Measurements from ENCODE around the gene TSPAN9. TPM values are rescaled to one million over a fixed set of nuclear protein-coding genes. Genes with fewer than 3 reads are reported as not detected.

Gene TSPAN9
- polyA plus RNA-seq, 1 donor (not counting 4 experiments of a cell fraction or from before 2014, with no cell fraction given), result 27.5 TPM

- no peak for DNase-seq (ENCODE audit: low read depth, low spot score)
- H4K20me1 ChIP-seq (ENCODE audit: control insufficient read depth, extremely low read depth, insufficient read depth, low read length), result no peaks in the 10 kb centered on the region
- peaks cover 0 to 3% of the 10 kb centered on the region in 2 experiments for H3K36me3 ChIP-seq (ENCODE audit: control insufficient read depth in 2 of 2, extremely low read depth in 1 of 2, insufficient read depth in 2 of 2, low read length in 2 of 2)
- no peak overlapping the region for H3K4me2 ChIP-seq (ENCODE audit: control insufficient read depth, extremely low read depth, insufficient read depth, low read depth, low read length)
- FAIRE-seq, result no peak
- no peak overlapping the region for H2AFZ ChIP-seq (ENCODE audit: control insufficient read depth, low read length)
- no peaks in the 10 kb centered on the region for H3K79me2 ChIP-seq (ENCODE audit: control insufficient read depth, insufficient read depth, low read length)
- no peak overlapping the region for H3K9ac ChIP-seq (ENCODE audit: control insufficient read depth, extremely low read depth, insufficient read depth, low read length)
- no peaks in the 10 kb centered on the region for H3K9me1 ChIP-seq (ENCODE audit: control insufficient read depth, extremely low read depth, insufficient read depth, low read length)
- no peak overlapping the region for H3K27ac ChIP-seq (ENCODE audit: control insufficient read depth, insufficient read depth, low read length)
- TF ChIP-seq EZH2 (IDR thresholded peaks at IDR 0.05; ENCODE audit: low read length), result no peak
- no peak for TF ChIP-seq CTCF (optimal IDR thresholded peaks at IDR 0.05 in 1 of 3, IDR thresholded peaks at IDR 0.05 in 1 of 3, conservative IDR thresholded peaks at IDR 0.05 in 1 of 3; ENCODE audit: extremely low read depth in 1 of 3, insufficient read depth in 2 of 3, low read length in 3 of 3)
- H3K9me3 ChIP-seq (ENCODE audit: control insufficient read depth, low read depth, low read length), result no peaks in the 10 kb centered on the region
- H3K27me3 ChIP-seq (ENCODE audit: control insufficient read depth, extremely low read depth, insufficient read depth, low read length), result no peaks in the 10 kb centered on the region
- H3K4me1 ChIP-seq (ENCODE audit: control insufficient read depth, extremely low read depth, insufficient read depth, low read length), result no peaks in the 10 kb centered on the region
- no peak overlapping the region for H3K4me3 ChIP-seq (ENCODE audit: control insufficient read depth in 2 of 3, extremely low read depth in 1 of 3, insufficient read depth in 2 of 3, low read depth in 1 of 3, low read length in 3 of 3)
- dilution Hi-C loops (cut with MboI; ENCODE audit: extremely low pct_ligation_motif_present, low sequenced_read_pairs), result no loop called here
These were observed 188.2 kb downstream of the TSPAN9 start for GRCh38 chr12:3265406-3265805.

GRCh38 chr12:3266638-3267037 is 189.5 kb downstream of the TSPAN9 start:
- H3K79me2 ChIP-seq (ENCODE audit: control insufficient read depth, insufficient read depth, low read length), result no peaks in the 10 kb centered on the region
- no peak for FAIRE-seq
- no peak overlapping the region for H3K4me2 ChIP-seq (ENCODE audit: control insufficient read depth, extremely low read depth, insufficient read depth, low read depth, low read length)
- no peak overlapping the region for H3K4me3 ChIP-seq (ENCODE audit: control insufficient read depth in 2 of 3, extremely low read depth in 1 of 3, insufficient read depth in 2 of 3, low read depth in 1 of 3, low read length in 3 of 3)
- H3K9ac ChIP-seq (ENCODE audit: control insufficient read depth, extremely low read depth, insufficient read depth, low read length), result no peak overlapping the region
- no peaks in the 10 kb centered on the region for H3K4me1 ChIP-seq (ENCODE audit: control insufficient read depth, extremely low read depth, insufficient read depth, low read length)
- no peak overlapping the region for H3K27ac ChIP-seq (ENCODE audit: control insufficient read depth, insufficient read depth, low read length)
- no peak for TF ChIP-seq EZH2 (IDR thresholded peaks at IDR 0.05; ENCODE audit: low read length)
- no peak for TF ChIP-seq CTCF (optimal IDR thresholded peaks at IDR 0.05 in 1 of 3, IDR thresholded peaks at IDR 0.05 in 1 of 3, conservative IDR thresholded peaks at IDR 0.05 in 1 of 3; ENCODE audit: extremely low read depth in 1 of 3, insufficient read depth in 2 of 3, low read length in 3 of 3)
- H3K9me1 ChIP-seq (ENCODE audit: control insufficient read depth, extremely low read depth, insufficient read depth, low read length), result no peaks in the 10 kb centered on the region
- H3K9me3 ChIP-seq (ENCODE audit: control insufficient read depth, low read depth, low read length), result no peaks in the 10 kb centered on the region
- H3K36me3 ChIP-seq (ENCODE audit: control insufficient read depth in 2 of 2, extremely low read depth in 1 of 2, insufficient read depth in 2 of 2, low read length in 2 of 2), result peaks cover 0 to 3% of the 10 kb centered on the region in 2 experiments
- no peaks in the 10 kb centered on the region for H3K27me3 ChIP-seq (ENCODE audit: control insufficient read depth, extremely low read depth, insufficient read depth, low read length)
- H4K20me1 ChIP-seq (ENCODE audit: control insufficient read depth, extremely low read depth, insufficient read depth, low read length), result no peaks in the 10 kb centered on the region
- DNase-seq (ENCODE audit: low read depth, low spot score), result no peak
- dilution Hi-C loops (cut with MboI; ENCODE audit: extremely low pct_ligation_motif_present, low sequenced_read_pairs), result no loop called here
- no peak overlapping the region for H2AFZ ChIP-seq (ENCODE audit: control insufficient read depth, low read length)
